Heart left ventricle (tissue), 16 donors: ENCODE results near the gene RTEL1. TPM values are rescaled to one million over a fixed set of nuclear protein-coding genes. Genes with fewer than 3 reads are reported as not detected.

Source experiments
- ATAC-seq, 4 donors: fragments of 200-7000 bp; cut with Tn5 transposase; one replicate each; pipeline ENCODE4 v1.9.1; 2020 to 2022; ENCODE audit warnings: moderate library complexity in 4 of 4, mild to moderate bottlenecking in 3 of 4, moderate number of reproducible peaks in 1 of 4
- DNase-seq, 5 donors: peaks; one replicate each; pipeline ENCODE4 v3.0.0-alpha.2; 2020
- H3K27ac ChIP-seq, 12 donors: fragments of 200-600 bp; sonication (generic) in 4 of 12; one replicate each; pipeline versions ENCODE4 v1.5.0 to v1.8.0; 2016 to 2022; ENCODE audit warnings: mild to moderate bottlenecking in 2 of 12
- H3K27me3 ChIP-seq, 9 donors: fragments of 200-600 bp; sonication (generic) in 2 of 9; one replicate each; pipeline versions ENCODE4 v1.5.1 to v1.8.0; 2016 to 2022; ENCODE audit warnings: mild to moderate bottlenecking in 3 of 9
- H3K36me3 ChIP-seq, 9 donors: fragments of 200-600 bp; sonication (generic) in 2 of 9; one replicate each; pipeline versions ENCODE4 v1.5.0 to v1.8.0; 2018 to 2022; ENCODE audit warnings: mild to moderate bottlenecking in 2 of 9
- H3K4me1 ChIP-seq, 12 donors: fragments of 200-600 bp; sonication (generic) in 4 of 12; one replicate each; pipeline versions ENCODE4 v1.5.0 to v1.8.0; 2016 to 2022; ENCODE audit warnings: mild to moderate bottlenecking in 3 of 12
- H3K4me3 ChIP-seq, 12 donors: fragments of 200-600 bp; sonication (generic) in 4 of 12; one replicate each; pipeline versions ENCODE4 v1.5.0 to v1.8.0; 2017 to 2022; ENCODE audit warnings: mild to moderate bottlenecking in 9 of 12, moderate library complexity in 4 of 12
- H3K9me3 ChIP-seq, 12 donors: fragments of 200-600 bp; sonication (generic) in 4 of 12; one replicate each; pipeline versions ENCODE4 v1.5.0 to v1.8.0; 2016 to 2022; ENCODE audit warnings: mild to moderate bottlenecking in 1 of 12
- POLR2A ChIP-seq, 2 donors: fragments of 450-650 bp; IDR thresholded peaks; one replicate each; pipeline ENCODE4 v1.6.1; 2017; ENCODE audit warnings: antibody characterized with exemption in 2 of 2, mild to moderate bottlenecking in 2 of 2, moderate library complexity in 2 of 2
- WGBS, 4 donors: extraction: QIAGEN DNeasy Blood & Tissue Kit in 2 of 4; methylation state at CpG; one replicate each; pipeline versions ENCODE4 v1.1.5 to v1.1.7; 2013 to 2018; 5-methylcytosine and 5-hydroxymethylcytosine counted together
- intact Hi-C, 10 donors: fragments of 100-400 bp; cut with DNase I; formaldehyde crosslinking; loops; one replicate each; pipeline versions ENCODE4 v1.11.1 to v1.14.2; 2022
- polyA plus RNA-seq, 2 donors: library from polyadenylated mRNA; stranded (reverse); fragments of 200-250 nt; gene quantifications; one replicate each; pipeline ENCODE4 v1.2.3, GENCODE V29; 2013
- total RNA-seq, 9 donors: library from RNA; depleted of rRNA in 2 of 9; stranded (reverse); fragments of >200 nt in 2 of 9; fragmentation: NEBNext Ultra II Directional in 3 of 9; extraction: Animal tissue kit (Norgen Biotek cat#: 25700) in 3 of 9; gene quantifications; one replicate each; pipeline versions ENCODE4 v1.1.0 to v1.2.4, GENCODE V29; 2016 to 2023
- TF ChIP-seq, protein P1 (sequence below), 12 donors: fragments of 200-600 bp; sonication (generic) in 4 of 12; IDR thresholded peaks; one replicate each; pipeline versions ENCODE4 v1.5.0 to v1.8.0; 2018 to 2022; ENCODE audit warnings: antibody characterized with exemption in 12 of 12, mild to moderate bottlenecking in 5 of 12
- donor health status: ischemic (EF 13 %, LVEDD 7.1; RV severe dilation, severe dysfunction).
- donor health status: healthy with polysubstance abuse.
- donor health status: DM: no; HTN: yes; CAD: no.
- donor health status: DM: no; HTN: no; CAD: no.
- donor health status: ischemic (EF 25% LVEDD 6.9; RV normal size, moderate dysfunction).
- donor health status: ischemic (EF 25% LVEDD 5.7; RV mildly dilated, moderate dysfunction).
- donor health status: healthy.
- donor health status: DM: yes; HTN: yes; CAD: no.
- donor health status: ischemic (EF 35%, LVEDD 5.7; RV mildly dilated, moderate dysfunction).
- donor health status: nonischemic (EF 11% LVEDD 7.7; RV severe dilation, severe dysfunction).
- donor health status: DM: yes; HTN: yes; CAD: no.
- donor health status: PGD.
- donor health status: ischemic (EF 29% LVEDD 5.4; RV normal size, mild dysfunction).
- donor health status: nonischemic (EF 23%, LVEDD 6.1; RV moderate dilation, normal function).

Gene RTEL1
- total and polyA plus RNA-seq, 11 donors = 3.0 to 17.8 (median 9.6) TPM

GRCh38 chr20:63732118-63733095 lies 74.3 kb downstream of the RTEL1 start:
- no peaks in the 10 kb centered on the region for H3K9me3 ChIP-seq
- H3K4me1 ChIP-seq = peaks cover 0 to 27% (median 1%) of the 10 kb centered on the region in 12 donors
- H3K27me3 ChIP-seq = no peaks in the 10 kb centered on the region
- no peak for TF ChIP-seq POLR2A (IDR thresholded peaks at IDR 0.05)
- ATAC-seq = no peak
- H3K4me3 ChIP-seq = no peak overlapping the region
- 86 to 91% (median 88%) methylated on average over 38 of the region's 38 CpGs for WGBS, 4 donors
- DNase-seq = no peak
- peaks cover 0 to 34% (median 30%) of the 10 kb centered on the region in 9 donors for H3K36me3 ChIP-seq
- intact Hi-C loops = loop anchor here in 1 of 10 donors (10.0 kb wide), 1 partner anchor 58 kb away; no protein-coding TSS in a partner anchor
- no peak overlapping the region for H3K27ac ChIP-seq

DNA sequence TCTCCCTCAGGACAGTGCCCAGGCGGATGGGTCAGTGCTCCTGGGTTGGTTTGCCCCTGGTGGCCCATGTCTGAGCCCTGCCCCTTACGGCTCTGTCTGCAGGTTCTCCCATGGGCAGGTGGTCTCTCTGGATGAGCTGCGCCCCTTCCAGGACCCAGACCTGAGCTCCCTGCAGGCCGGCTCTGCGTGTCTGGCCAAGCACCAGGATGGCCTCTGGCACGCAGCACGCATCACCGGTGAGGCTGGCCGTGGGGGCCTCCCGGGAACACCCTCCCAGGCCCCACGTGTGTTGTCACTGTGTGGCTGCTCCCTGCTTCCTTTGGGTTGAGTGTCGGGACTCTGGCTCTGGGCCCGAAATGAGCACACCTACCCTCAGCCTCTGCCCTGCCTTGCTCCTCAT lies 75.0 kb downstream of the RTEL1 start:
- H3K36me3 ChIP-seq = peaks cover 0 to 34% (median 30%) of the 10 kb centered on the region in 9 donors
- peaks cover 2 to 27% (median 9%) of the 10 kb centered on the region in 12 donors for H3K4me1 ChIP-seq
- H3K27me3 ChIP-seq = no peaks in the 10 kb centered on the region
- H3K4me3 ChIP-seq = no peak overlapping the region
- 91 to 97% (median 93%) methylated on average over 3 to 13 of the region's 13 CpGs for WGBS, 4 donors
- ATAC-seq = no peak
- TF ChIP-seq POLR2A (IDR thresholded peaks at IDR 0.05) = no peak
- TF ChIP-seq, protein P1, sequence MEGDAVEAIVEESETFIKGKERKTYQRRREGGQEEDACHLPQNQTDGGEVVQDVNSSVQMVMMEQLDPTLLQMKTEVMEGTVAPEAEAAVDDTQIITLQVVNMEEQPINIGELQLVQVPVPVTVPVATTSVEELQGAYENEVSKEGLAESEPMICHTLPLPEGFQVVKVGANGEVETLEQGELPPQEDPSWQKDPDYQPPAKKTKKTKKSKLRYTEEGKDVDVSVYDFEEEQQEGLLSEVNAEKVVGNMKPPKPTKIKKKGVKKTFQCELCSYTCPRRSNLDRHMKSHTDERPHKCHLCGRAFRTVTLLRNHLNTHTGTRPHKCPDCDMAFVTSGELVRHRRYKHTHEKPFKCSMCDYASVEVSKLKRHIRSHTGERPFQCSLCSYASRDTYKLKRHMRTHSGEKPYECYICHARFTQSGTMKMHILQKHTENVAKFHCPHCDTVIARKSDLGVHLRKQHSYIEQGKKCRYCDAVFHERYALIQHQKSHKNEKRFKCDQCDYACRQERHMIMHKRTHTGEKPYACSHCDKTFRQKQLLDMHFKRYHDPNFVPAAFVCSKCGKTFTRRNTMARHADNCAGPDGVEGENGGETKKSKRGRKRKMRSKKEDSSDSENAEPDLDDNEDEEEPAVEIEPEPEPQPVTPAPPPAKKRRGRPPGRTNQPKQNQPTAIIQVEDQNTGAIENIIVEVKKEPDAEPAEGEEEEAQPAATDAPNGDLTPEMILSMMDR (IDR thresholded peaks at IDR 0.05) = no peak
- H3K9me3 ChIP-seq = no peaks in the 10 kb centered on the region
- intact Hi-C loops = loop anchor here in 1 of 10 donors (10.0 kb wide), 1 partner anchor 58 kb away; no protein-coding TSS in a partner anchor
- DNase-seq = no peak
- H3K27ac ChIP-seq = no peak overlapping the region

GRCh38 chr20:63733579-63734081 lies 75.5 kb downstream of the RTEL1 start:
- Histone ChIP-seq H3K4me3 (no peak overlapping the region), H3K36me3 (peaks cover 0 to 34% (median 30%) of the 10 kb centered on the region in 9 donors), H3K27me3 (no peaks in the 10 kb centered on the region), H3K27ac (no peak overlapping the region), H3K9me3 (no peaks in the 10 kb centered on the region), H3K4me1 (peaks cover 3 to 27% (median 14%) of the 10 kb centered on the region in 12 donors)
- 91 to 94% (median 93%) methylated on average over 10 to 18 of the region's 18 CpGs for WGBS, 4 donors
- ATAC-seq (no peak), DNase-seq (no peak)
- intact Hi-C loops = loop anchor here in 1 of 10 donors (10.0 kb wide), 1 partner anchor 59 kb away; no protein-coding TSS in a partner anchor
- TF ChIP-seq, protein P1 (IDR thresholded peaks at IDR 0.05) = no peak
- TF ChIP-seq POLR2A (IDR thresholded peaks at IDR 0.05) = no peak

DNA sequence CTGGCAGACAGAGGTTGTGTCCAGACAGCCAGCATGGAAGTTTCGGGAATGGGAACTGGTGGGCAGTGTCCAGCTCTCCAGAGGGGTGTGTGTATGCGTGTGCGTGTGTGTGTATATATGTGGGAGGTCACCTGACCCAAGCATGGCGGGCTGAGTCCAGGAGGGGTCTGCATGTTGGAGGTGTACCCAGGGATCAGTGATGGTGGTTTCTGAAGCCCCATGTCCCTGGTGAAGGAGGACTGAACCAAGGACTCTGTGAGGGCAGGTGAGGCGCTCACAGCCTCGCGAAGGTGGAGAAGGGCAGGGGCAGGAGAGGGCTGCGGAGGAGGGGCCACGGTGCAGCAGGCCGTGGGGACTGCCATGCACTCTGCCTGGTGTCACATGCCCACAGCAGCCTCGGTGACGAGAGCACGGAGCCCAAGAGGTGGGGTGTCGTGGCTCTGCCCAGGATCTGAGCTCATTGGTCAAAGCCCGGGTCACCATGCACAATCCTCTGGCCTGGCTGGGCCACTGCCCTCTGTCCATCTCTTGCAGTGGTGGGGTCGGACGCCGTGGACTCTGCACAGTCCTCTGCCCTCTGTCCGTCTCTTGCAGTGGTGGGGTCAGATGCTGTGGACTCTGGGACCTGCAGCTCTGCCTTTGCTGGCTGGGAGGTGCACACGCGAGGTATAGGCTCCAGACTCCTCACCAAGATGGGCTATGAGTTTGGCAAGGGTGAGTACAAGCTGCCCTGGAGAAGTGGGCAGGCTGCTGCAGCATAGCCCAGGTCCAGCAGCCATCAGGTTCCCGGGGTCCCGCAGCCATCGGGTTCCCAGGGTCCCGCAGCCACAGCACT lies 76.2 kb downstream of the RTEL1 start:
- Histone ChIP-seq H3K36me3 (peaks cover 0 to 34% (median 30%) of the 10 kb centered on the region in 9 donors), H3K9me3 (no peaks in the 10 kb centered on the region), H3K4me1 (peaks cover 3 to 29% (median 20%) of the 10 kb centered on the region in 12 donors), H3K27me3 (no peaks in the 10 kb centered on the region), H3K4me3 (no peak overlapping the region), H3K27ac (no peak overlapping the region)
- ATAC-seq = no peak
- WGBS, 4 donors = 94 to 95% (median 95%) methylated on average over 22 to 25 of the region's 25 CpGs
- DNase-seq = no peak
- intact Hi-C loops = loop anchor here in 1 of 10 donors (10.0 kb wide), 1 partner anchor 60 kb away; no protein-coding TSS in a partner anchor
- no peak for TF ChIP-seq POLR2A (IDR thresholded peaks at IDR 0.05)
- TF ChIP-seq, protein P1 (IDR thresholded peaks at IDR 0.05) = no peak
